Psoas muscle (tissue), 8 donors: ENCODE data around the gene ANP32A. TPM values are rescaled to one million over a fixed set of nuclear protein-coding genes. Genes with fewer than 3 reads are reported as not detected.
"Not testable (repeated sequence)": the region's sequence is repeated elsewhere in the genome, so short reads cannot be mapped to it uniquely, and the experiment has no call there.

Source experiments
- ATAC-seq, 4 donors: fragments of 200-7000 bp; cut with Tn5 transposase; one replicate each; pipeline ENCODE4 v1.9.1; 2020; ENCODE audit warnings: moderate library complexity in 3 of 4, mild to moderate bottlenecking in 2 of 4
- DNase-seq, 2 donors: peaks; one replicate each; pipeline ENCODE4 v3.0.0-alpha.2; 2020
- H3K27ac ChIP-seq: fragments of 200-600 bp; one replicate; pipeline ENCODE4 v1.8.0; 2022
- H3K27me3 ChIP-seq, 3 donors: fragments of 200-600 bp in 1 of 3; one replicate each; pipeline versions ENCODE4 v1.6.1 to v1.8.0; 2013 to 2022; ENCODE audit warnings: low read length in 2 of 3, mild to moderate bottlenecking in 2 of 3, moderate library complexity in 1 of 3; ENCODE audit not compliant: insufficient read depth in 3 of 3
- H3K36me3 ChIP-seq, 2 donors: fragments of 200-600 bp in 1 of 2; one replicate each; pipeline versions ENCODE4 v1.6.1 to v1.8.0; 2013 to 2022; ENCODE audit warnings: low read depth in 1 of 2, mild to moderate bottlenecking in 1 of 2, moderate library complexity in 1 of 2; ENCODE audit not compliant: insufficient read depth in 1 of 2
- H3K4me1 ChIP-seq: fragments of 200-600 bp; one replicate; pipeline ENCODE4 v1.8.0; 2022
- H3K4me3 ChIP-seq: fragments of 200-600 bp; one replicate; pipeline ENCODE4 v1.8.0; 2022; ENCODE audit warnings: mild to moderate bottlenecking
- H3K9me3 ChIP-seq: fragments of 200-600 bp; one replicate; pipeline ENCODE4 v1.8.0; 2022
- CTCF ChIP-seq: fragments of 200-600 bp; IDR thresholded peaks from one replicate; pipeline ENCODE4 v1.8.0; 2022; ENCODE audit warnings: antibody characterized with exemption
- WGBS, 3 donors: extraction: QIAGEN DNeasy Blood & Tissue Kit; methylation state at CpG; one replicate each; pipeline versions ENCODE4 v1.1.6 to v1.1.7; 2013; 5-methylcytosine and 5-hydroxymethylcytosine counted together
- intact Hi-C, 2 donors: fragments of 100-400 bp; cut with DNase I; formaldehyde crosslinking; loops; one replicate each; pipeline versions ENCODE4 v1.11.0 to v1.14.2; 2022
- long read RNA-seq, 2 donors: library from polyadenylated mRNA; unstranded; transcript quantifications; one replicate each; pipeline ENCODE4 v2.0.0, GENCODE V29; 2021
- polyA plus RNA-seq, 3 donors: library from polyadenylated mRNA; stranded (reverse); fragments of 200-250 nt; gene quantifications; one replicate each; pipeline ENCODE4 v1.2.3, GENCODE V29; 2013
- total RNA-seq, 4 donors: library from RNA; stranded (reverse); fragmentation: NEBNext Ultra II Directional in 2 of 4; extraction: Animal tissue kit (Norgen Biotek cat#: 25700) in 2 of 4; gene quantifications; one replicate each; pipeline versions ENCODE4 v1.2.1 to v1.2.4, GENCODE V29; 2021 to 2023
- donor health status: healthy with polysubstance abuse.
- donor health status: DM: no; HTN: no; CAD: no; lungs with moderate emphysema.
- donor health status: Bipolar disorder and iron deficiency.
- donor health status: healthy.
- donor health status: DM: yes; HTN: yes; CAD: no.
- donor health status: DM: no; HTN: no; CAD: no.
- donor health status: DM: no; HTN: no; CAD: no.
- donor health status: DM: yes; HTN: yes; CAD: no.

The ANP32A gene
- total RNA-seq: 10 to 100 TPM; 56.7 to 89.2 (median 83.3) TPM
- polyA plus RNA-seq: 10 to 100 TPM; 79.4 to 98.2 (median 89.6) TPM
- long read RNA-seq, donor 1, transcript ANP32A-203 (7 exons, 2,440 nt): major isoform, 30 of 35 reads
- long read RNA-seq, donor 1, partial matches to known transcripts: 1 of 35 reads
- long read RNA-seq, donor 1, other reads (novel, unspliced or antisense): 4 of 35 reads
- long read RNA-seq, donor 2, transcript ANP32A-203 (7 exons, 2,440 nt): major isoform, 52 of 64 reads
- long read RNA-seq, donor 2, partial matches to known transcripts: 4 of 64 reads
- long read RNA-seq, donor 2, other reads (novel, unspliced or antisense): 7 of 64 reads

DNA sequence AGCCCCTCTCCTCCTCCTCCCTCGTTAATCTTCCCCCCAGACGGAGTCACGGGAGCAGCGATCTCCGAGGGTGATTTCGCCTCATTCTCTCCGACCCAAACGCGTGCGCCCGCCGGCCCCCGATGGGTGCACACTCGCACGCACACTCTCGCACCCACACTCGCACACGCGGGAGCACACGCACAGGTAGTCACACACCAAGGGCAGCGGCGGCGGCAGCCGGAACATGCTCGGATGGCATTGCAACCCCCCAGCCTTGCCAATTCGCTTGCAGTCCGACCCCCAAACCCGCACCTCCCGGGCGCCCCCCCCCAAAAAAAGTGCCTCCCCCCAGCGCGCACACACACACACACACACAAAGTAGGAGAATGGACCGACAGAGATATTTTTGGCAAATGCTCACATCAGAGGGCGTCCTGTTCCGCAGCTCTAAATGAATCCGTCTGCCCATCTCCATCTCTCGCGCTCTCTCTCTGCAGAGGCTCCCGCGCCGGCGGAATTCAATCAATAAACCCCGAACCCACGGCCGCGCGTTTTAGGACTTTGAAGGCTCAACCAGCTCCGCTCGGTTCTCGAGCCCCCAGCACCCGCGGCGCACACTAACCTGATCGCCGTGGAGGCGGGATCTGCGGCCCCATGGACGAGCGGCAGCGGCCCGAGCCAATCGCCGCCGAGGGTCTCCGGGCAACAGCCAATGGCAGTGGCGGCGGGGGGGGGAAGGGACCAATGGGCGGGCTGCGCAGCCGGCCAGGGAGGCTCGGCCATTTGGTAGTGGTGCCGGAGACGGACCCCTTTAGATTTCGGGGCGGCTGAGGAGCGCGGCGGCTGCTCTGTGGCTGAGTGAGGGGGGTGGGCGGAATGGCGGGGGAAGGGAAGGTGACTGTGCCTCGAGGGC, at the start of gene ANP32A:
Gene ANP32A, minus strand, starts transcription at position 601 of the 895 bp plus-strand sequence. Its CDS starts 144 bp downstream, at position 457.
- intact Hi-C loops: loop anchor here (2.0 to 10.0 kb wide), 4 partner anchors 26 to 544 kb away; partner anchors contain the start of gene FEM1B (in 1 of the 2)
- DNase-seq: peak; percentile 98 to 99
- TF ChIP-seq CTCF: no peak
- WGBS, 3 donors: 0 to 1% (median 1%) methylated on average over 59 to 81 of the region's 81 CpGs
- Histone ChIP-seq H3K36me3 (no peaks in the 10 kb centered on the region), H3K27ac (peak within 1 kb of the TSS; percentile 99), H3K4me3 (peak within 1 kb of the TSS; percentile 86), H3K4me1 (peaks cover 18% of the 10 kb centered on the region), H3K9me3 (no peaks in the 10 kb centered on the region), H3K27me3 (no peaks in the 10 kb centered on the region)
- ATAC-seq: peak; percentile 77 to 84 (median 82)

- DNase-seq: no peak
- WGBS, 3 donors: 76 to 83% (median 81%) methylated on average over 2 of the region's 2 CpGs
- ATAC-seq: no peak
- H3K27me3 ChIP-seq: peaks cover 0 to 16% (median 8%) of the 10 kb centered on the region in 3 donors
- no peak overlapping the region for H3K4me3 ChIP-seq
- H3K9me3 ChIP-seq: no peaks in the 10 kb centered on the region
- H3K36me3 ChIP-seq: no peaks in the 10 kb centered on the region
- TF ChIP-seq CTCF: no peak
- intact Hi-C loops: no loop called here
- H3K27ac ChIP-seq: no peak overlapping the region
- no peaks in the 10 kb centered on the region for H3K4me1 ChIP-seq
Observed at GRCh38 chr15:68868296-68868695, 47.6 kb upstream of the ANP32A start.

DNA sequence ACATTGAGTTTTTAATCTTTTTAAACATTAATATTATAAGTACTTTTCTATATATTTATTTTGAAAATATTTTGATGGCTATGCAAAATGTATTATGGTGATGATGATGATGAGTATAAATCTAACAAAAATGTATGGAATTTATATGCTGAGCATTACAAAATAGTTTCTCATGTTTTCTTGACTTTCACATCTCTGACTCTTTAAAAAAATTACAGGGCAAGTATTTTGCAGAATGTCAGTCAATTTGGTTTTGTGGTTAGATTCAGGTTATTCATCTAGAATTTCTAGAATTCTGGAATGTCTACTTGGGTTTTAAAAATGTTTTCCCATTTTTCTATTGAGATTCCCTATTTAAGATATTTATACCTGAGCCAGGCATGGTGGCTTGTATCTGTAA, 41.7 kb upstream of the ANP32A start:
- Histone ChIP-seq H3K4me3 (no peak overlapping the region), H3K4me1 (no peaks in the 10 kb centered on the region), H3K9me3 (peaks cover 16% of the 10 kb centered on the region), H3K27ac (no peak overlapping the region), H3K27me3 (no peaks in the 10 kb centered on the region), H3K36me3 (no peaks in the 10 kb centered on the region)
- ATAC-seq (no peak), DNase-seq (no peak)
- TF ChIP-seq CTCF: no peak
- intact Hi-C loops: no loop called here

DNA sequence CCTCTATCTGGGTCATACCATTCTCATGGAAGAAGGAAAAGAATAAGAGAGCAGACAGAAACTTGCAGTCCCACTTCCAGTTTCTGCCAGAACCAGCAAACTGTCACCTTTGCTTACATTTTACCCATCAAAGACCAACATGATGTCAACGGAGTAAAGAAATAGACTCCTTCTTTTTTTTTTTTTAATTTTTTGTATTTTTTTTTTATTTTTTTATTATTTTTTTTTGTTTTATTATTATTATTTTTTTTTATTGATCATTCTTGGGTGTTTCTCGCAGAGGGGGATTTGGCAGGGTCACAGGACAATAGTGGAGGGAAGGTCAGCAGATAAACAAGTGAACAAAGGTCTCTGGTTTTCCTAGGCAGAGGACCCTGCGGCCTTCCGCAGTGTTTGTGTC, 38.0 kb upstream of the ANP32A start:
- DNase-seq, H3K27ac ChIP-seq, ATAC-seq, H3K27me3 ChIP-seq, H3K4me3 ChIP-seq, H3K4me1 ChIP-seq, intact Hi-C loops, H3K36me3 ChIP-seq: not testable (repeated sequence)
- H3K9me3 ChIP-seq: peaks cover 25% of the 10 kb centered on the region
- WGBS, 3 donors: 80 to 85% (median 80%) methylated on average over 2 of the region's 4 CpGs

DNA sequence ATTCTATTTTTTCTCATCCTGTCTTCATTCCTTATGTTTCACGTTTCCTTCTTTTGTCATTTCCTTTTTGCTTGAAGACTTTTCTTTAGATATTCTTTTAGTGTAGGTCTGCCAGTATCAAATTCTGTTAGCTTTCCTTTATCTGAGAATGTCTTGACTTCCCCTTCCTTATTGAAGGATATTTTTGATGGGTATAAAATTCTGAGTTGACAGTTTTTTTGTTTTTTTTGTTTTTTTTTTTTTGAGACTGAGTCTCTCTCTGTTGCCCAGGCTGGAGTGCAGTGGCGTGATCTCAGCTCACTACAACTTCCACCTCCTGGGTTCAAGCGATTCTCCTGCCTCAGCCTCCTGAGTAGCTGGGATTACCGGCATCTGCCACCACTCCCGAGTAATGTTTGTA, 36.7 kb upstream of the ANP32A start:
- intact Hi-C loops, H3K36me3 ChIP-seq, ATAC-seq, H3K4me1 ChIP-seq, H3K27ac ChIP-seq, H3K27me3 ChIP-seq, H3K4me3 ChIP-seq, DNase-seq: not testable (repeated sequence)
- 91 to 95% (median 91%) methylated on average over 5 of the region's 5 CpGs for whole genome bisulfite sequencing, 3 donors
- H3K9me3 ChIP-seq: peaks cover 22% of the 10 kb centered on the region
